ENCODE measurements around the gene SLC16A6.

The SLC16A6 gene

DNA sequence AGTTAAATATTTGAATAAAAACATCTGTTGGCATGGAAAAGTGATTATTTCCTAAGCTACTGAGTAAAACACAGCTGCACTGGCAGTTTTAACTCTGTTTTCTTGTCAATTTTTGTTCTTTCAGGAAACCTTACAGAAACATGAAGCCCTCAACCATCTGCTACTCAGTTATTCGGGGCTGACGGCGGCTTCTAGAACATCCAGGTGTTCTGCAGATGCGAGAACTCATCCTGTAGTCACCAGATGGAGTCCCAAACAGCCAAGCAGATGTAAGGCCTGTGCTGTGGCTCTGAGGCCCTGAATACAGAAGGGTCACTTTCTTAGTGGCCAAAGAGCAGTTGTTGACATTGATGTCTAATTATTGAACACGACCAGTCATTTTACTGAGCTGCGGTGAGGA, 15.9 kb upstream of the SLC16A6 start:
- Histone ChIP-seq H3K27me3 (no peaks in the 10 kb centered on the region), H3K4me3 (ENCODE audit: low read depth, low read length) (no peak overlapping the region), H3K36me3 (peaks cover 4% of the 10 kb centered on the region), H3K9me3 (no peaks in the 10 kb centered on the region), H3K4me1 (no peaks in the 10 kb centered on the region)
- DNase-seq: no peak
- no peak for TF ChIP-seq CTCF (IDR thresholded peaks at IDR 0.05; ENCODE audit: low read depth, low read length)

DNA sequence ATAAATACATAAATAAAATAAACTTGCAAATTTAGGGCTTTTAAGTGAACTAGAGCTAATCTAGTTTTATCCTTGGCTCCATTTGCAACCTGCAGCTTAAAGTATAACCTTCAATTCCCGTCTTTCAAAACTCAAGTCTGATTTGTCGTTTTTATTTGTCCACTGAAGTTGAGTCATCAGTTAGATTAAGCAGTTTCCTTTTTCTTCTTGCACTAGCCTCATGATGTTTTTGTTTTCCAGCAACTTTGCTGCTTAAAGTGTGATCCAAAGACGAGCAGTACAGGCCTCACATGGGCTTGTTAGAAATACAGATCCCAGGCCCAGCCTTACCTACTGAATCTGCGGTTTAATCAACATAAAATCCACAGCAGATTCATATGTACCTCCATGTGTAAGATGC, 14.2 kb upstream of the SLC16A6 start:
- Histone ChIP-seq H3K36me3 (peaks cover 4% of the 10 kb centered on the region), H3K4me3 (ENCODE audit: low read depth, low read length) (no peak overlapping the region), H3K4me1 (no peaks in the 10 kb centered on the region), H3K9me3 (no peaks in the 10 kb centered on the region), H3K27me3 (no peaks in the 10 kb centered on the region)
- DNase-seq: no peak
- no peak for TF ChIP-seq CTCF (IDR thresholded peaks at IDR 0.05; ENCODE audit: low read depth, low read length)

- no peak for DNase-seq
- Histone ChIP-seq H3K36me3 (peaks cover 4% of the 10 kb centered on the region), H3K4me1 (no peaks in the 10 kb centered on the region), H3K27me3 (no peaks in the 10 kb centered on the region), H3K9me3 (no peaks in the 10 kb centered on the region), H3K4me3 (ENCODE audit: low read depth, low read length) (no peak overlapping the region)
- TF ChIP-seq CTCF (IDR thresholded peaks at IDR 0.05; ENCODE audit: low read depth, low read length): no peak
These were observed 13.8 kb upstream of the SLC16A6 start for GRCh38 chr17:68304706-68305105.

DNA sequence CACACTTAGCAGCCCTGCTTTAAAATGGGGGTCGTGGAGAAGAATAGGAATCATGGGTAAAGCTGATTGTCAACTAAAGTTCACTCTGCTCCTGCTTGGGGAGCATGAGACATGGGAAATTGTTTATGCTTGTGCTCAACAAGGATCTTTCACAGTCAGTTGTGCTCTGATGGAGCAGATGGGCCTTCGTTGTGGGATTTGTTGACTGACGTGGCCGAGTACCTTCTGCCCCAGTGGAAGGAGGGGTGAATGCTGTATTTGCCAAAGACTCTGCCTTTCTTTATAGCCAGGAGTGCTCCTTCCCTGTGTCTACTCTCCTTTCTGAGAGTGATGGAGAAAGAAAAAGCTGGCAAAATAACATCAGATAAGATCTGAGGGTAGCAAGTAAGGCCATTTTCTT, 11.7 kb upstream of the SLC16A6 start:
- Histone ChIP-seq H3K4me3 (ENCODE audit: low read depth, low read length) (no peak overlapping the region), H3K4me1 (no peaks in the 10 kb centered on the region), H3K9me3 (no peaks in the 10 kb centered on the region), H3K36me3 (peaks cover 4% of the 10 kb centered on the region), H3K27me3 (no peaks in the 10 kb centered on the region)
- TF ChIP-seq CTCF (IDR thresholded peaks at IDR 0.05; ENCODE audit: low read depth, low read length): no peak
- DNase-seq: no peak

- peaks cover 2% of the 10 kb centered on the region for H3K36me3 ChIP-seq
- H3K4me1 ChIP-seq: no peaks in the 10 kb centered on the region
- TF ChIP-seq CTCF (IDR thresholded peaks at IDR 0.05; ENCODE audit: low read depth, low read length): no peak
- no peak overlapping the region for H3K4me3 ChIP-seq (ENCODE audit: low read depth, low read length)
- DNase-seq: no peak
- no peaks in the 10 kb centered on the region for H3K9me3 ChIP-seq
- H3K27me3 ChIP-seq: no peaks in the 10 kb centered on the region
These were observed 11.2 kb upstream of the SLC16A6 start for GRCh38 chr17:68302066-68302564.

GRCh38 chr17:68301438-68301959, 10.6 kb upstream of the SLC16A6 start:
- H3K36me3 ChIP-seq: no peaks in the 10 kb centered on the region
- no peaks in the 10 kb centered on the region for H3K27me3 ChIP-seq
- no peak overlapping the region for H3K4me3 ChIP-seq (ENCODE audit: low read depth, low read length)
- DNase-seq: no peak
- H3K4me1 ChIP-seq: no peaks in the 10 kb centered on the region
- H3K9me3 ChIP-seq: no peaks in the 10 kb centered on the region
- no peak for TF ChIP-seq CTCF (IDR thresholded peaks at IDR 0.05; ENCODE audit: low read depth, low read length)
